GM10847 (cell line): ENCODE measurements around the gene NCAM1.

Source experiments
- POLR2A ChIP-seq: IDR thresholded peaks from 2 replicates; pipeline ENCODE4 v1.6.1; 2011; ENCODE audit not compliant: insufficient read length; ENCODE audit errors: extremely low read depth

NCAM1 gene

DNA sequence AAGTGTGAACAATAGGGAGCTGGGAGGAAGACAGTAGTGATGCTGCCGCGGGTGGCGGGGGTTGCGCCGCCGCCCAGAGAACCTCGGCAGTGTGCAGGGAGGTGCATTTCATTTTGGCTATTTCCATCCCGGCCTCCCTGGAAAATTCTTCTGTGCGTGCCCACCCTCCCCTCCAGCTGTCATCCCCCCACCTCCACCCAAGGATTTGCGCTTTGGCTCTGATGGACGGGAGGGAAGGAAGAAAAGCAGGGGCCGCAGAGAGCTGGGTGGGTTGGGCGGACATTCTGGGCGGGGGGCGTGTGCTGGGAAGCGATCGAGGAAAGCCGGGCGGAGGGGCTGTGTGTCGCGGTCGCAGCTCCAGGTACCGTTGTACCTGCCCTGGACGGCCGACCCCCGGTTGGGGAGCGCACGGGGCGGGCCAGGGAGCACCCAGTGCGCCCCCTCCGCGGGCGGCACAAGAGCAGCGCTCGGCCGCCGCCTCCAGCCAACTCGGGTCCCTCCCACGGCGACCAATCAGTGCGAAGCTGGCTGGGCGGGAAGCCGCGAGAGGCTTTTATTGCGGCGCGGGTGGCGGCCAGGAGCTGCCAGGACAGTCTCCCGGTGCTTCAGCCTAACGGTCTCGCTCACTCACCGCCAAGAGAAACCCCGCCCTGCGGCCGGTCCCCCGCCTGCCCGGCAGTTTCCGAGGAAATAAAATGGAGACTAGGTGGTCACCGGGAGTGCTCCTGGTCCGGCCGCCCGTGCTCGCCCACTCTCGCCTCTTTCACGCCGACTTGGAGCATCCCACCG, 1.6 kb downstream of the NCAM1 start:
- no peak for TF ChIP-seq POLR2A

DNA sequence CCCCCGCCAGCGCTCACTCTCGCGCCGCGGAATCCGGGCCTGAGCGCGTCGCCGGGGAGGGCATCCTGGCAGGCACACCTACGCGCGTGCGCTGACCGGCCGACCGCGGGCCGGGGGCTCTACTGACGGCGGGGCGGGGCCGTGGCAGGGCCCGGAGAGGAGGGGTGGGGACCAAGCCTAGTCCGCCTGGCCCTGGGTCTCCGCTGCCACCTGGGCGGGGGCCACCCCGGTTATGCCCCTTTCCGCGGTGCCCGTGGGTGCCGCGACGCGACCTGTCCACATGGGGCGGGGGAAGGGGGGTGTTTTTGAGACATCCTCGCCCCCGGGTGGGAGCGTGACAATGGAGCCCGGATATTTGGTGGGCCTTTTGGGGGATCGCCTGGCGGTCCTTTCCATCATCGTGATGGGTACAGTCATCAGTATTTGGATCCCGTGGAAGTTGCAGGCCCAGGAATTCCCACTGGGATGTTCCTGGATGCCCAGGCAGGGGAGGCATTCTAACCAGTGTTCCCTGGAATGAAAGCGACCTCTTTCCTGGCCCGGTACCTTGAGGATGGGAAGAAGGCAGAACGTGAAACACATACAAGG, 2.2 kb downstream of the NCAM1 start:
- no peak for TF ChIP-seq POLR2A

DNA sequence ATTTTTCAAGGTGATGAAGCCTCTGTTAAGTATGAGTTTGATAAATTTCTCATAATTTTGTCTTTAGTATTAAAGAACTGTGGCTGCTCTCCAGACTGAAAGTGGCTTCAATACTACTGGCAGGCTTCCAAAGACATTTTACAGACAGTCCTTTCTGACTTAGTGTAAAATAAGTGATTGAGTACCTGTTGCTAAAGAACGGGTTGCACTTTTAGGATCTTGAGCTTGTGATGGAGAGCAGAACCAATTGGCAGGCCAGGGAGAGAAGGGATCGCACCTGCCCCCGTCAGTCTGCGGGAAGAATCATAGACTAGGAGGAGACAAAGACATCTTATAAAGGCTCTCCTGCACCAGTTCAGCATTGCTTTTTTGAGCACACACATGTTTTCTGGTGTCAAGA, 4.4 kb downstream of the NCAM1 start:
- TF ChIP-seq POLR2A: no peak

DNA sequence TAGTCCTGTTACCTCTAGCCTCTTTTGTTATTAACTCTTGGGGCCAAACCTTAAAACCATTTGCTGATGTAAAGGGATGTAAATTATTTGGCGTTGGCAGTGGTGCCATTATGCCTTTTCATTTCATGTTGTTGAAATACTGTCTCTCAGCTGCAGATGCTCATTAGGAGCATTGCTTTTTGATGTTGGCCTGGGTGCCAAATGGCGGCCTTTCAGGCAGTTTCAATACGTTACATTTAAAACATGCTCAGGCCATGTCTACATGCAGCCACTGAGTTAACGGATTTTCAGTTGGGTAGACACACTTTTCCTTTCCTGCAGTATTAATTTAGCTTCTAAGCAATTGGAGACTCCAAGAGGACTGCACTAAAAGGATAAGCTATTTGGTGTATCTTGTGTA, 5.3 kb downstream of the NCAM1 start:
- no peak for TF ChIP-seq POLR2A

DNA sequence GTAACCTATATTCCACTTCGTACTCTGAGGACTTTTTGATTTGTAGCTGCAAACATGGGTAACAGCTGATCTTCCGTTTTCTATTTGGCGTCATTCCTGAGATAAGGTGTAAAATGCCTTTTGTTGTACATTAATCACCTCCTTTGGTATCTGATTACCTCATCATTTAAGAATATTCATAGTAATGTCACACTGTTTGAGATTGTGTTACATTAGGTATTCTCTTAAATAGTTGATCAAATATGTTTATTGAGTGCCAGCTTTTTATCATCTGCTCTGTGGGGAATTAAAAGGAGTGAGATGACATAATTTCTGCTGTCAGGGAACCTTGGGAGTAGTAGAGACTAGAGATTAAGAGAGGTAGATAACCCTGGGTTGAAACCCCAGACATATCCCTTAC, 5.9 kb downstream of the NCAM1 start:
- TF ChIP-seq POLR2A: no peak

DNA sequence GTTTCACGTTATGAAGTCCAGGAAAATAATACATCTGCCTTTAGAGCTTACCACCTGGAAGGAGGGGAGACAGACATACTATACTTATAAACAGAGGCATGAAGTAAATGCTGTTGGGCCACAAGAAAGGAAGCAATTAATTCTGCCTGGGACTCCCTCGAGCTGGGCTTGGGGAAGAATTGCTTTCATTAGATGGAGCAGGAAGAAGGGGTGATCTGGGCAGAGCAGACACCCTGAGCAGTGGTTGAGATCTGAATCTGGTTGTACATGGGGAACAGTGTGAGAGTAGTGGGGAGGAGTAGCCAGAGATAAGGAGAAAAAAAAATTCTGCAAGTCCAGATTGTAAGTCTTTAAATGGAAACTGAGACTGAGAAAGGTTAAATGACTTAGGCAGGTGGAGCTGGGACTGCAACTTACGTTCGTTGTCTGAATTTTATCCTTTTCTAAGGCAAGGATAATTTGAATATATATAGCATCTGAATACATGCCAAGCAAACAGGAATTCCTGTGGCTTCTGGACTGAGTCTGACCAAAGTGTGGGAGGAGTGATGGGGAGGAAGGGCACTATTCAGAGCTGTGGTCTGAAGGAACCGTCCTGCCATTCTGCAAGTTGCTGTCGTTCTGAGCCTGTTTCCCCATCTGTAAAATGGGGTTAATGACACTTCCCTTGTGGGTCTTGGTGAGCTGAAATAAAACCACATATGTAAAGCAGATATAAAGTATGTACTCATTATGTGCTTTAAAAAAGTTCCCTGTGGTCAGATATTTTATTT, 7.9 kb downstream of the NCAM1 start:
- no peak for TF ChIP-seq POLR2A

DNA sequence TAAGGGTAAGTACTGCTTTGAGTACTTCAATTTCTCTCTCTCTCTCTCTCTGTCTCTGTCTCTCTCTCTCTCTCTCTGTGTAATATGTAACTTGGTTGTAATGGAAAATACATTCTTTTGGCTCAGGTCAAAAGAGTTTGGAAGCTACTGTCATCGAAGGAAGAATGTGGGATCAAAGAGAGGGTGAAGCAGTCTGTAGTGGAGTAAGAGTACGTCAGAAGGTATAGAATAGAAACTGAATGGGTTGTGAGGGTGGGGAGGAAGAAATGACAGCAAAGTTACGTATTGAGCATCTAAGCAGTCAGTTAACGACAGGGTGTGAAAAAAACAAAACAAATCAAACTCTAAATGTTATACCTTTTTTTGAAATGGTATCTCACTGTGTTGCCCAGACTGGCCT, 10.0 kb downstream of the NCAM1 start:
- no peak for TF ChIP-seq POLR2A

DNA sequence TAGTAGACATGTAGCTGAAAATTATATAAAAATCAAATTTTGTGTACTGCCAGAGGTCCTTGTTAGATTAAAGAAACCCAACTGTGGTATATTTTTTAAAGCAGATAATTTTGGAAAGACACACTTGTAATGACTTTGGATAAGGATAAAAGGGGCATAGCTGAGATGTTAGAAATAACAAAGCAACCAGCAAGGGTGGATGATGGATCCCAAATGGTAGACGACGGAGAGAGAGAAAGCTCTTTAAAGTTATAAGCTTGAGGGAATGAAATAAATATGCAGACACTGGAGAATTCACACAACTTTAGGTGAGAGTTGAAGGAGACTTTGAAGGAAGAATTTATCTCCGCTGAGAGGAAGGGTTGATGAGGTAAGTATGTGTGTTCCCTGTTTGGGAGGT, 10.6 kb downstream of the NCAM1 start:
- no peak for TF ChIP-seq POLR2A

DNA sequence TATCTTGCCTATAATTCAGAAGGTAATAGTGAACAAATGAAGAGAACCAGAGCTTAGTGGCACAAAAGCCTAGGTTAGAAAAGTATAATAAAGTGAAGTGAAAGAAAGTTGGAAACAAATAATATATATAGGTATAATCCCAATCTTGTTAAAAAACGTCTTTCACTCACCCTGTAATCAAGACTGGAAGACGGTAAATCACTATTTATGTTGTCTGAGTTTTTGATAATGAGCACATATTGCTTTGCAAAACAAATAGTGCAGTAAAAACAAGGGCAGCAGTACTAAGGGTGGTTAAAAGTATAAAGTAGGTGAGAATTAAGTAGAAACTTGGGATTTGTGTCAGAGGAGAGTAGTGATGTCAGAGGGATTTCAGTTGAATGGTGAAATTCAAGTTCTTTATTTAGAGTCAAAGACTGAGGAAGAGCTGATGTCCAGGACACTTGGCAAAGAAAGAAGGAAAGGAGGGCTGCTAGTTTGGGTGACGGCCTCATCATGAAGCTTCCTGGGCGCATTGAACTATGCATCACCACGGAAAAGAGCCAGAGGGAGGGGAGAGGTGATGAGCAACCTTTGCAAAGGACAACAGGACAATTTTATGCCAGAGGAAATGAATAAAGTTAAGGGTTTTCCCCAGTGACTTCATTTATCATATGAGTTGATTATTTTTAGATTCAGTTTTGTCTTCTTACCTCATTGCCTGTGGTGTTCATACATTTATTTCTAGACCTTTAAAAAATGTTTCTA, 11.4 kb downstream of the NCAM1 start:
- no peak for TF ChIP-seq POLR2A

DNA sequence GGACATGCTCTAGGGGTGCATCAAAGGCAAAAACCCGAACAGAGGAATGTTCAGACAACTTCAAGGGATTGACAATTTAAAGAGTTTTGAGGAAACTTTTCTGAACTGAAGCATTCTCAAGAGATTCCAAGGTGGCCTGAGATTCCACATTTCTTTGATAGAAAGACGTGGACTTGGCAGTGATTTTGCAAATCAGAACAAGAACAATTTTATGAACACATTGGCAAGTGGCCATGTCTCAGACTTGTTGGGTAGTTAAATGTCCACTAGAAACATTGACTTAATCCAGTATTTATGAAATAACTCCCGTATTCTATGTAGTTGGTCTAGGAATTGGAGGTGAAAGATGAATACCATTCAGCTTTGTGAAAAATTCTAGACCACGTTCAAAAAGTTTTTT, 13.8 kb downstream of the NCAM1 start:
- no peak for TF ChIP-seq POLR2A

DNA sequence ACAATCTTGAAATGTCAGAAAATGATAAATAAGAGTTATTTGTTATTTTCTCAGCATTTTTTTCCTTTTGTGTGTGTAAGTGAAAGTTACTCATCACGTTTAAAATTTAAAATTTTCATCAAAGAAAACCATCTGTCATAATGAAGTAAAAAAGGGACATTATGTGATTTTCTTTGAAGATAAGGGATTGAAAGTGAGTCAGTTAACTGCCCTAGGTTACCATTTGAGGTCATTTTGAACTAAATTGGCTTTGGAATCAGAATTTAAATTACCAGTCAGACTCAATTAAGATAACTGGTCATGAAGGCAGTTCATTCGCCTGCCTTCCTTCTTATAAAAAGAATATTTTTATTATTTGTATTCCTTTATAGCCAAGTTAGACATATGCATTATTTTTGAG, 14.3 kb downstream of the NCAM1 start:
- no peak for TF ChIP-seq POLR2A

DNA sequence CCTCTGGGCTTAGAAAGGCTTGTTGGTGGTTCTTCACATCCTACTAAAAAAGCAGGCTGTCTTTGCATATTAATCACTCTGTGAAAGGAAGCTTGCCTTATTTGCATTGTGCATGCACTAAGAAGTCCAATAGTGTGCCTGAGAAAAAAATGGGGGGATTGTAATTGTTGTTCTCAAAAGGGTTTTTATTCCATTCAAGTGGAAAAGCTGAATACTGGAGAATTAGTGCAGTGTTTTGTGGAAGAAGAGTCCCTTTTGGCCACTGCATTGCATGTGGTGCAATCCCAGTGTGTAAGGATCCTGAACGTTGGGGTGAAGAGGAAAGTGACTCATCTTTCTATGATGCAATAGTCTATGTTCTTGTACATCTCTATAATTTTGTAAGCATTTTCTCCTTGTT, 16.5 kb downstream of the NCAM1 start:
- TF ChIP-seq POLR2A: no peak

DNA sequence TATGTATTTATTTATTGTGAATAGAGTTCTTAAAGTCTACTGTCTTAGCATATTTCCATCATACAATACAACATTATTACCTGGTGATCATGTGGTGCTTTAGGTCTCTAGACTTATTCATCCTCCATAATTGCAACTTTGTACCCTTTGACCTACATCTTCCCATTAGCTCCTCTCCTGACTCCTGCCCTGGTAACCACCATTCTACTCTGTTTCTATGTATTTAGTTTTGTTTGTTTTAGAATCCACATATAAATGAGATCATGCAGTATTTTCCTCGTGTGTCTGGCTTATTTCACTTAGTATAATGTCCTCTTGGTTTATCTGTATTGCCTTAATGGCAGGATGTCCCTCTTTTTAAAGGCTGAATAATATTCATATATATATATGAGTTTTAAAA, 22.7 kb downstream of the NCAM1 start:
- no peak for TF ChIP-seq POLR2A

DNA sequence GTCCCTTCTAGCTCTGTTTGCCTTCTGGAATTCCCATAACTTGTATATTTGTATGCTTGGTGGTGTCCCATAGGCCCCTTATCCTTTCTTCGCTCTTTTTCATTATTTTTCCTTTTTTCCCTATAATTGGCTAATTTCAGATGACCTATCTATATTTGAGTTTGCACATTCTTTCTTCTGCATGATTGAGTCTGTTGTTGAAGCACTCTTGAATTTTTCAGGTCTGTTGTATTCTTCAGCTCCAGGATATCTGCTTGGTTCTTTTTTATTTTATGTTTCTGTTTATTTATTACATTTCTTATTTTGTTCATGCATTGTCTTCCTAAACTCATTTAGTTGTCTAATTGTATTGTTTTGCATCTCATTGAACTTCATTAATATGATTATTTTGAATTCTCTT, 28.0 kb downstream of the NCAM1 start:
- TF ChIP-seq POLR2A: no peak

DNA sequence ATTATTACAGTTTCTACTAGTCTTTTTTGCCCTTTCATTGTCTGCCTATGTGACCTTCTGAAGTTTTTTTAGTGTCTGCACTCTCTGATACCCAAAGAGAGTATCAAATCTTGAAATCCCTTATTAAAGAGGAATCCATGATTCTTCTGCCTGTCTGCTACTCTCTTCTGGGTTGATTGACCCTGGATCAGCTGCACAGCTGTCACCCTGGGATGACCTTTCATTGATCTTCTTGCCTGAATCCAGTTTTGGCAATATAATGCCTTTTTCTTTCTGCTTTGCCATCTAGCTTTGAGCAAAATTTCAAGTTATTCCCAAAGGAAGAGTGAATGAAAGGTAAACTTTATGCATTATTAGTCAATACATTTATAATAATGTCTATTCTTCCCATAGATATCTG, 32.6 kb downstream of the NCAM1 start:
- TF ChIP-seq POLR2A: no peak
